Glutamatergic neuron (in vitro differentiated cells): ENCODE measurements around the gene SPARC. TPM values are rescaled to one million over a fixed set of nuclear protein-coding genes. Genes with fewer than 3 reads are reported as not detected.
A peak's percentile ranks its signal among the peaks of the same experiment; 100 is the strongest.

ENCODE experiments used
- DNase-seq: peaks from one replicate; pipeline ENCODE4 v3.0.0; 2022
- H3K27ac Mint-ChIP-seq: one replicate; pipeline ENCODE4 v1.8.0; 2020; ENCODE audit warnings: mild to moderate bottlenecking, mixed read lengths, inconsistent platforms; ENCODE audit not compliant: unreplicated experiment
- H3K27me3 Mint-ChIP-seq: one replicate; pipeline ENCODE4 v1.8.0; 2020; ENCODE audit warnings: mild to moderate bottlenecking, moderate library complexity, mixed read lengths, inconsistent platforms; ENCODE audit not compliant: unreplicated experiment
- H3K36me3 Mint-ChIP-seq: one replicate; pipeline ENCODE4 v1.8.0; 2020; ENCODE audit warnings: mild to moderate bottlenecking, mixed read lengths, inconsistent platforms; ENCODE audit not compliant: unreplicated experiment
- H3K4me1 Mint-ChIP-seq: one replicate; pipeline ENCODE4 v1.8.0; 2020; ENCODE audit warnings: mild to moderate bottlenecking, low read depth, mixed read lengths, inconsistent platforms; ENCODE audit not compliant: unreplicated experiment
- H3K4me3 Mint-ChIP-seq: one replicate; pipeline ENCODE4 v1.8.0; 2020; ENCODE audit warnings: mild to moderate bottlenecking, mixed read lengths, inconsistent platforms; ENCODE audit not compliant: unreplicated experiment
- H3K9me3 Mint-ChIP-seq: one replicate; pipeline ENCODE4 v1.8.0; 2020; ENCODE audit warnings: mild to moderate bottlenecking, moderate library complexity, mixed read lengths, inconsistent platforms; ENCODE audit not compliant: unreplicated experiment
- CTCF ChIP-seq: fragments of 200-600 bp; sonication (generic); IDR thresholded peaks from one replicate; pipeline ENCODE4 v1.5.0; 2021; ENCODE audit not compliant: partially characterized antibody, unreplicated experiment
- total RNA-seq: library from RNA; stranded (reverse); fragmentation: NEBNext Ultra II Directional; extraction: Animal tissue kit (Norgen Biotek cat#: 25700); gene quantifications from one replicate; pipeline ENCODE4 v1.2.1, GENCODE V29; 2021; ENCODE audit not compliant: unreplicated experiment

SPARC gene
- total RNA-seq, 1 donor from 2014 or later = 946 TPM

GRCh38 chr5:151708126-151708525, 21.4 kb upstream of the SPARC start:
- Mint-ChIP-seq H3K36me3 (no peaks in the 10 kb centered on the region), H3K27me3 (peaks cover 9% of the 10 kb centered on the region), H3K27ac (peak overlapping the region; percentile 54), H3K4me1 (peaks cover 31% of the 10 kb centered on the region), H3K9me3 (peaks cover 11% of the 10 kb centered on the region), H3K4me3 (no peak overlapping the region)
- DNase-seq = no peak
- no peak for TF ChIP-seq CTCF

GRCh38 chr5:151707567-151707966, 20.9 kb upstream of the SPARC start:
- TF ChIP-seq CTCF = no peak
- DNase-seq = peak; percentile 56
- Mint-ChIP-seq H3K4me1 (peaks cover 29% of the 10 kb centered on the region), H3K36me3 (no peaks in the 10 kb centered on the region), H3K4me3 (no peak overlapping the region), H3K9me3 (peaks cover 11% of the 10 kb centered on the region), H3K27me3 (peaks cover 11% of the 10 kb centered on the region), H3K27ac (peak overlapping the region; percentile 80)

GRCh38 chr5:151706906-151707305, 20.2 kb upstream of the SPARC start:
- H3K27me3 Mint-ChIP-seq = peaks cover 11% of the 10 kb centered on the region
- H3K4me3 Mint-ChIP-seq = no peak overlapping the region
- peaks cover 27% of the 10 kb centered on the region for H3K4me1 Mint-ChIP-seq
- no peaks in the 10 kb centered on the region for H3K36me3 Mint-ChIP-seq
- peaks cover 11% of the 10 kb centered on the region for H3K9me3 Mint-ChIP-seq
- no peak for DNase-seq
- peak overlapping the region; percentile 80 for H3K27ac Mint-ChIP-seq
- no peak for TF ChIP-seq CTCF

GRCh38 chr5:151703780-151704179, 17.1 kb upstream of the SPARC start:
- H3K27me3 Mint-ChIP-seq = peaks cover 14% of the 10 kb centered on the region
- H3K36me3 Mint-ChIP-seq = no peaks in the 10 kb centered on the region

GRCh38 chr5:151703227-151703626, 16.5 kb upstream of the SPARC start:
- Mint-ChIP-seq H3K36me3 (no peaks in the 10 kb centered on the region), H3K4me3 (peak overlapping the region; percentile 55), H3K9me3 (peaks cover 15% of the 10 kb centered on the region), H3K27me3 (peaks cover 12% of the 10 kb centered on the region), H3K4me1 (peaks cover 38% of the 10 kb centered on the region), H3K27ac (peak overlapping the region; percentile 87)
- TF ChIP-seq CTCF = no peak
- no peak for DNase-seq

More at GRCh38 chr5:151703780-151704179, 17.1 kb upstream of the SPARC start:
- peaks cover 15% of the 10 kb centered on the region for H3K9me3 Mint-ChIP-seq
- H3K4me3 Mint-ChIP-seq = no peak overlapping the region
- no peak for DNase-seq
- H3K4me1 Mint-ChIP-seq = peaks cover 42% of the 10 kb centered on the region
- H3K27ac Mint-ChIP-seq = no peak overlapping the region
- no peak for TF ChIP-seq CTCF
